Endothelial cell (in vitro differentiated cells): ENCODE measurements around the gene OR2H1. TPM values are rescaled to one million over a fixed set of nuclear protein-coding genes. Genes with fewer than 3 reads are reported as not detected.

Source experiments
- DNase-seq: peaks from one replicate; pipeline ENCODE4 v3.0.0; 2021; ENCODE audit warnings: low spot score
- H3K27ac Mint-ChIP-seq: one replicate; pipeline ENCODE4 v1.8.0; 2021; ENCODE audit warnings: mixed read lengths, inconsistent platforms; ENCODE audit not compliant: unreplicated experiment
- H3K27me3 Mint-ChIP-seq: one replicate; pipeline ENCODE4 v1.8.0; 2021; ENCODE audit warnings: mild to moderate bottlenecking, moderate library complexity, mixed read lengths, inconsistent platforms; ENCODE audit not compliant: unreplicated experiment
- H3K36me3 Mint-ChIP-seq: one replicate; pipeline ENCODE4 v1.8.0; 2021; ENCODE audit warnings: mild to moderate bottlenecking, low read depth, mixed read lengths, inconsistent platforms; ENCODE audit not compliant: unreplicated experiment
- H3K4me1 Mint-ChIP-seq: one replicate; pipeline ENCODE4 v1.8.0; 2021; ENCODE audit warnings: mild to moderate bottlenecking, mixed read lengths, inconsistent platforms; ENCODE audit not compliant: unreplicated experiment
- H3K4me3 Mint-ChIP-seq: one replicate; pipeline ENCODE4 v1.8.0; 2021; ENCODE audit warnings: mild to moderate bottlenecking, mixed read lengths, inconsistent platforms; ENCODE audit not compliant: unreplicated experiment
- H3K9me3 Mint-ChIP-seq: one replicate; pipeline ENCODE4 v1.8.0; 2021; ENCODE audit warnings: mixed read lengths, inconsistent platforms; ENCODE audit not compliant: unreplicated experiment
- CTCF ChIP-seq: fragments of 200-600 bp; sonication (generic); IDR thresholded peaks from one replicate; pipeline ENCODE4 v1.5.0; 2021; ENCODE audit warnings: antibody characterized with exemption; ENCODE audit not compliant: unreplicated experiment
- total RNA-seq: library from RNA; stranded (reverse); fragmentation: NEBNext Ultra II Directional; extraction: Animal tissue kit (Norgen Biotek cat#: 25700); gene quantifications from one replicate; pipeline ENCODE4 v1.2.1, GENCODE V29; 2021; ENCODE audit not compliant: unreplicated experiment

OR2H1 gene
- total RNA-seq, 1 donor from 2014 or later, result not detected

DNA sequence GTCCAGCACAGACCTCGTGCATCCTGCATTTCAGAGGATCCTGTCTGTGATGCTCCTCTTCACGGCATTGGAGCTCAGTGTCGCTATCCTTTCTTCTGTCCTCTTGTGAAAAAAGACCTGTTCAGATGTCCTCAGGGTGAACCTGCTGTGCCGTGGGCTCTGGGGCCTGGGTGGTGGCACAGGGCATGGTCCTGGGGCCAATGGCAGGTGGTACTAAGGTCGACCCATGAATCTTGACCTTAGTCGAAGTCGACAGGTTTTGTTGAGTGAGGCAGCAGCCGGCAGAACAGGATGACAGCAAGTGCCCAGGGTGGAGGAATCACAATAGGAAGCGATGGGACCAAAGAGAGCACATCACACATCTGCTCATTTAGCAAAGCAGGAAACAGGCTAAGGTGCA is 52.8 kb downstream of the OR2H1 start:
- Mint-ChIP-seq H3K9me3 (no peaks in the 10 kb centered on the region), H3K4me3 (no peak overlapping the region), H3K27me3 (peaks cover 5% of the 10 kb centered on the region), H3K36me3 (no peaks in the 10 kb centered on the region), H3K4me1 (peaks cover 3% of the 10 kb centered on the region), H3K27ac (no peak overlapping the region)
- DNase-seq, result no peak
- TF ChIP-seq CTCF, result no peak

DNA sequence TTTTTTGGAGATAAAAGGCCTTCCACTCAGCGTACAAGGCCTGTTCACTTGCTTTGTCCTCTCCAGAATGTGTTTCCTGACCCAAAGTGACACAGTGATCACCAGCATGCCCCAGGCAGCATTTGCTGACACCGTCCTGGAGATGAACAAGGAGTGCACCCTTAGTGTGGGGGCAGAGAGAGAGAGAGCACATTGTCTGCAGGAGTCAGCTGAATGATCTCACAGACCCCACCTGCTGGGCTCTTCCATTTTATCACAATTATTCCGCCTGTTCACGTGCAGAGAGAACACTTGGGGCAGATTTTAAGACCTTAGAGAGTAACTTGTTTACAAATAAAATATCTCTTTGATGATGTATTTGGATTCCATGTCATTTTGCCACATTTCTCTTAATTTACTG is 53.2 kb downstream of the OR2H1 start:
- DNase-seq, result no peak
- no peak for TF ChIP-seq CTCF
- no peaks in the 10 kb centered on the region for H3K9me3 Mint-ChIP-seq
- H3K27ac Mint-ChIP-seq, result no peak overlapping the region
- no peak overlapping the region for H3K4me3 Mint-ChIP-seq
- peaks cover 5% of the 10 kb centered on the region for H3K27me3 Mint-ChIP-seq
- no peaks in the 10 kb centered on the region for H3K36me3 Mint-ChIP-seq
- H3K4me1 Mint-ChIP-seq, result peaks cover 3% of the 10 kb centered on the region

GRCh38 chr6:29510746-29511300 is 53.9 kb downstream of the OR2H1 start:
- DNase-seq, result no peak
- H3K36me3 Mint-ChIP-seq, result no peaks in the 10 kb centered on the region
- no peak overlapping the region for H3K4me3 Mint-ChIP-seq
- peaks cover 3% of the 10 kb centered on the region for H3K4me1 Mint-ChIP-seq
- no peak for TF ChIP-seq CTCF
- H3K27ac Mint-ChIP-seq, result no peak overlapping the region
- peaks cover 2% of the 10 kb centered on the region for H3K27me3 Mint-ChIP-seq
- H3K9me3 Mint-ChIP-seq, result no peaks in the 10 kb centered on the region

Other genes with a start within 250 kb of the OR2H1 start
- 0.10 TPM for gene OR14J1, start 155.5 kb upstream of the OR2H1 start, total RNA-seq
- not detected for gene OR5V1, start 88.3 kb upstream of the OR2H1 start, total RNA-seq
- not detected for gene OR12D3, start 81.9 kb upstream of the OR2H1 start, total RNA-seq
- gene OR12D2, start 61.5 kb upstream of the OR2H1 start, total RNA-seq, result not detected
- gene OR12D1, start 42.2 kb upstream of the OR2H1 start, total RNA-seq, result not detected
- gene OR10C1, start 17.8 kb upstream of the OR2H1 start, total RNA-seq, result not detected
- gene OR11A1, start 84 bp upstream of the OR2H1 start, total RNA-seq, result not detected
- gene MAS1L, start 30.8 kb downstream of the OR2H1 start, total RNA-seq, result not detected
- gene UBD, start 102.6 kb downstream of the OR2H1 start, total RNA-seq, result not detected
- gene OR2H2, start 128.0 kb downstream of the OR2H1 start, total RNA-seq, result not detected
- gene GABBR1, start 176.0 kb downstream of the OR2H1 start, total RNA-seq, result 164 TPM
- gene MOG, start 199.9 kb downstream of the OR2H1 start, total RNA-seq, result not detected
- 1.0 TPM for gene ZFP57, start 224.0 kb downstream of the OR2H1 start, total RNA-seq